Gastroesophageal sphincter (tissue), 4 donors: ENCODE measurements around the gene ZWINT. TPM values are rescaled to one million over a fixed set of nuclear protein-coding genes. Genes with fewer than 3 reads are reported as not detected.

ENCODE experiments used
- ATAC-seq: fragments of 150-250 bp; one replicate; pipeline ENCODE4 v1.9.1; 2016; ENCODE audit warnings: mild to moderate bottlenecking, moderate library complexity
- H3K27ac ChIP-seq, 4 donors: fragments of 200-600 bp; sonication (generic) in 3 of 4; 1 replicate in 3 of 4; 2 replicates in 1 of 4; pipeline ENCODE4 v1.5.1; 2016 to 2019
- H3K27me3 ChIP-seq: fragments of 200-600 bp; sonication (generic); one replicate; pipeline ENCODE4 v1.5.1; 2019
- H3K36me3 ChIP-seq, 2 donors: fragments of 200-600 bp; sonication (generic); one replicate each; pipeline ENCODE4 v1.5.1; 2019; ENCODE audit warnings: control low read depth in 1 of 2
- H3K4me1 ChIP-seq, 3 donors: fragments of 200-600 bp; sonication (generic); 1 replicate in 2 of 3; 2 replicates in 1 of 3; pipeline ENCODE4 v1.5.1; 2016 to 2019; ENCODE audit warnings: control low read depth in 2 of 3
- H3K4me3 ChIP-seq, 2 donors: fragments of 200-600 bp; sonication (generic); one replicate each; pipeline ENCODE4 v1.5.1; 2019; ENCODE audit warnings: mild to moderate bottlenecking in 1 of 2, moderate library complexity in 1 of 2
- H3K9me3 ChIP-seq, 3 donors: fragments of 200-600 bp; sonication (generic); one replicate each; pipeline ENCODE4 v1.5.1; 2017 to 2019; ENCODE audit warnings: control low read depth in 2 of 3
- CTCF ChIP-seq, 4 experiments: fragments of 200-600 bp in 2 of 4; fragments of 450-650 bp in 2 of 4; sonication (generic) in 1 of 4; IDR thresholded peaks; one replicate each; pipeline ENCODE4 v1.5.1; 2017 to 2019; ENCODE audit warnings: antibody characterized with exemption in 4 of 4, mild to moderate bottlenecking in 2 of 4, moderate library complexity in 2 of 4
- EP300 ChIP-seq: sonication (generic); formaldehyde crosslinking; IDR thresholded peaks from one replicate; pipeline ENCODE4 v1.6.1; 2017; ENCODE audit warnings: antibody characterized with exemption, mild to moderate bottlenecking
- POLR2A ChIP-seq, 2 donors: fragments of 450-650 bp; IDR thresholded peaks; one replicate each; pipeline ENCODE4 v1.6.1; 2017; ENCODE audit warnings: antibody characterized with exemption in 2 of 2, mild to moderate bottlenecking in 2 of 2, moderate library complexity in 1 of 2
- POLR2AphosphoS5 ChIP-seq: sonication (generic); formaldehyde crosslinking; IDR thresholded peaks from one replicate; pipeline ENCODE4 v1.6.1; 2017; ENCODE audit warnings: antibody characterized with exemption
- WGBS, 2 donors: methylation state at CpG; one replicate each; pipeline ENCODE4 v1.1.5; 2018; ENCODE audit warnings: low coverage in 1 of 2; 5-methylcytosine and 5-hydroxymethylcytosine counted together
- total RNA-seq, 4 donors: library from RNA; depleted of rRNA; stranded (reverse); fragments of >200 nt; gene quantifications; one replicate each; pipeline ENCODE4 v1.1.0, GENCODE V29; 2016

ZWINT gene
- 1 to 10 TPM in 3 of 4 donors, not detected in 1; 1.2 to 2.9 (median 1.8) TPM for total RNA-seq

- no peaks in the 10 kb centered on the region for H3K36me3 ChIP-seq
- WGBS, 2 donors: 0 to 3% methylated on average over 10 to 13 of the region's 44 CpGs
- H3K27ac ChIP-seq: peak within 1 kb of the TSS in 3 of 4 donors; percentile 33 to 58 (median 55)
- no peaks in the 10 kb centered on the region for H3K9me3 ChIP-seq
- peak within 1 kb of the TSS; percentile 57 for H3K4me3 ChIP-seq
- TF ChIP-seq CTCF (IDR thresholded peaks at IDR 0.05) (no peak), POLR2A (IDR thresholded peaks at IDR 0.05) (no peak), EP300 (no peak), POLR2AphosphoS5 (no peak)
- peaks cover 0 to 14% (median 3%) of the 10 kb centered on the region in 3 donors for H3K4me1 ChIP-seq
- ATAC-seq: peak; percentile 98
- no peaks in the 10 kb centered on the region for H3K27me3 ChIP-seq
Observed at GRCh38 chr10:56360967-56361612, at the start of gene ZWINT. Gene ZWINT, minus strand, starts transcription at chr10:56361259. Its CDS starts 23 bp downstream, at chr10:56361236.

- no peak overlapping the region for H3K4me3 ChIP-seq
- TF ChIP-seq POLR2A (IDR thresholded peaks at IDR 0.05): no peak
- no peak for TF ChIP-seq POLR2AphosphoS5
- H3K4me1 ChIP-seq: no peaks in the 10 kb centered on the region
- no peaks in the 10 kb centered on the region for H3K36me3 ChIP-seq
- H3K27me3 ChIP-seq: no peaks in the 10 kb centered on the region
- no peak for ATAC-seq
- no peaks in the 10 kb centered on the region for H3K9me3 ChIP-seq
- no peak overlapping the region for H3K27ac ChIP-seq
Observed at GRCh38 chr10:56383806-56384205, 22.7 kb upstream of the ZWINT start.

GRCh38 chr10:56370217-56371113 lies 9.4 kb upstream of the ZWINT start:
- no peak for ATAC-seq
- Histone ChIP-seq H3K4me3 (no peak overlapping the region), H3K9me3 (peaks cover 0 to 14% (median 0%) of the 10 kb centered on the region in 3 donors), H3K27ac (no peak overlapping the region), H3K27me3 (no peaks in the 10 kb centered on the region), H3K36me3 (no peaks in the 10 kb centered on the region), H3K4me1 (no peaks in the 10 kb centered on the region)
- TF ChIP-seq POLR2AphosphoS5: no peak
- 90 to 94% methylated on average over 7 of the region's 7 CpGs for WGBS, 2 donors

GRCh38 chr10:56360583-56360966 lies 484 bp downstream of the ZWINT start:
- Histone ChIP-seq H3K27ac (peak overlapping the region in 1 of 4 donors; percentile 54), H3K4me1 (peaks cover 0 to 14% (median 3%) of the 10 kb centered on the region in 3 donors), H3K9me3 (no peaks in the 10 kb centered on the region), H3K4me3 (peak overlapping the region; percentile 57), H3K36me3 (no peaks in the 10 kb centered on the region), H3K27me3 (no peaks in the 10 kb centered on the region)
- no peak for ATAC-seq
- 8 to 24% methylated on average over 3 to 6 of the region's 6 CpGs for WGBS, 2 donors
- TF ChIP-seq EP300: no peak

- ATAC-seq: no peak
- Histone ChIP-seq H3K4me1 (peaks cover 0 to 14% (median 3%) of the 10 kb centered on the region in 3 donors), H3K9me3 (no peaks in the 10 kb centered on the region), H3K27ac (no peak overlapping the region), H3K4me3 (no peak overlapping the region), H3K27me3 (no peaks in the 10 kb centered on the region), H3K36me3 (no peaks in the 10 kb centered on the region)
- 96% methylated on average over 4 of the region's 4 CpGs; no CpG with 5 or more reads in 1 of the 2 donors for WGBS, 2 donors
- no peak for TF ChIP-seq EP300
- no peak for TF ChIP-seq POLR2AphosphoS5
- TF ChIP-seq POLR2A (IDR thresholded peaks at IDR 0.05): no peak
- no peak for TF ChIP-seq CTCF (IDR thresholded peaks at IDR 0.05)
Observed at GRCh38 chr10:56359837-56360236, 1.2 kb downstream of the ZWINT start.

DNA sequence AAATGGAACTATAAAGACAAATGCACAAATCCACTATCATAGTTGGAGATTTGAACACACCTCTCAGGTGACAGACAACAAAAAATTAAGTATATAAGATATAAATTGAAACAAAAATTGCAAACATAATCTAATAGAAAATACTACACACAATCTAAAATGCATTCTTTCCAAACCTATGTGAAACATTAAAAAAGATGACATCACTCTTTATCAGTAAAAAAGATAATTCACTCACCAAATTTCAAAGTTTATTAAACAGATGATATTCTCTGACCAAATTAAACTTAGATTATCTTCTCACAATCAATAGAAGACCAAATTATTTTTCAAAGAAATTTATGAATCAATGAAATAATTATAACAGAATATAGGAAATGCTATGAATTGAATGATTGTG lies 4.0 kb downstream of the ZWINT start:
- Histone ChIP-seq H3K27ac (no peak overlapping the region), H3K27me3 (no peaks in the 10 kb centered on the region), H3K9me3 (no peaks in the 10 kb centered on the region), H3K4me3 (no peak overlapping the region), H3K4me1 (peaks cover 0 to 10% (median 3%) of the 10 kb centered on the region in 3 donors), H3K36me3 (no peaks in the 10 kb centered on the region)
- no peak for ATAC-seq
- TF ChIP-seq POLR2A (IDR thresholded peaks at IDR 0.05) (no peak), POLR2AphosphoS5 (no peak), EP300 (no peak), CTCF (IDR thresholded peaks at IDR 0.05) (no peak)
